ENCODE measurements around the gene KIFC1.
A peak's percentile ranks its signal among the peaks of the same experiment; 100 is the strongest.
"Not testable (repeated sequence)": the region's sequence is repeated elsewhere in the genome, so short reads cannot be mapped to it uniquely, and the experiment has no call there.

The KIFC1 gene

GRCh38 chr6:33391278-33391921, at the start of gene KIFC1:
KIFC1 (plus strand) TSS chr6:33391823; CDS start chr6:33391986, 163 bp downstream.
- DNase-seq (ENCODE audit: low read depth): peak; percentile 100

- not testable (repeated sequence) for DNase-seq (ENCODE audit: low read depth)
These were observed 48.0 kb upstream of the KIFC1 start for GRCh38 chr6:33343606-33343952.

- DNase-seq (ENCODE audit: low read depth): no peak
These were observed 47.5 kb upstream of the KIFC1 start for GRCh38 chr6:33343953-33344611.

- peak; percentile 62 for DNase-seq (ENCODE audit: low read depth)
These were observed 46.6 kb upstream of the KIFC1 start for GRCh38 chr6:33344701-33345697.

GRCh38 chr6:33346972-33347371, 44.7 kb upstream of the KIFC1 start:
- DNase-seq (ENCODE audit: low read depth): not testable (repeated sequence)

- no peak for DNase-seq (ENCODE audit: low read depth)
These were observed 43.8 kb upstream of the KIFC1 start for GRCh38 chr6:33347816-33348215.

GRCh38 chr6:33355860-33356259, 35.8 kb upstream of the KIFC1 start:
- DNase-seq (ENCODE audit: low read depth): not testable (repeated sequence)

GRCh38 chr6:33356295-33356694, 35.3 kb upstream of the KIFC1 start:
- no peak for DNase-seq (ENCODE audit: low read depth)

- DNase-seq (ENCODE audit: low read depth): not testable (repeated sequence)
These were observed 34.3 kb upstream of the KIFC1 start for GRCh38 chr6:33357160-33357871.

GRCh38 chr6:33359331-33359730, 32.3 kb upstream of the KIFC1 start:
- no peak for DNase-seq (ENCODE audit: low read depth)

- DNase-seq (ENCODE audit: low read depth): not testable (repeated sequence)
These were observed 28.1 kb upstream of the KIFC1 start for GRCh38 chr6:33363486-33363885.

- peak; percentile 23 for DNase-seq (ENCODE audit: low read depth)
These were observed 27.0 kb upstream of the KIFC1 start for GRCh38 chr6:33364475-33365205.

- not testable (repeated sequence) for DNase-seq (ENCODE audit: low read depth)
These were observed 26.2 kb upstream of the KIFC1 start for GRCh38 chr6:33365206-33365971.

- DNase-seq (ENCODE audit: low read depth): no peak
These were observed 24.5 kb upstream of the KIFC1 start for GRCh38 chr6:33367009-33367714.

GRCh38 chr6:33367715-33368025, 24.0 kb upstream of the KIFC1 start:
- not testable (repeated sequence) for DNase-seq (ENCODE audit: low read depth)

GRCh38 chr6:33371901-33372300, 19.7 kb upstream of the KIFC1 start:
- not testable (repeated sequence) for DNase-seq (ENCODE audit: low read depth)

GRCh38 chr6:33372526-33373123, 19.0 kb upstream of the KIFC1 start:
- DNase-seq (ENCODE audit: low read depth): no peak

GRCh38 chr6:33373960-33374910, 17.4 kb upstream of the KIFC1 start:
- DNase-seq (ENCODE audit: low read depth): no peak

Measured in fibroblast of the conjunctiva (primary cell).